Amygdala (tissue), 56 donors: Measurements from ENCODE around the gene CETP.
"Not testable (repeated sequence)": the region's sequence is repeated elsewhere in the genome, so short reads cannot be mapped to it uniquely, and the experiment has no call there.

Experiments used
- DNase-seq, 56 donors: peaks; one replicate each; lab custom pipeline; 2025; lab: John Stamatoyannopoulos, UW

The CETP gene

DNA sequence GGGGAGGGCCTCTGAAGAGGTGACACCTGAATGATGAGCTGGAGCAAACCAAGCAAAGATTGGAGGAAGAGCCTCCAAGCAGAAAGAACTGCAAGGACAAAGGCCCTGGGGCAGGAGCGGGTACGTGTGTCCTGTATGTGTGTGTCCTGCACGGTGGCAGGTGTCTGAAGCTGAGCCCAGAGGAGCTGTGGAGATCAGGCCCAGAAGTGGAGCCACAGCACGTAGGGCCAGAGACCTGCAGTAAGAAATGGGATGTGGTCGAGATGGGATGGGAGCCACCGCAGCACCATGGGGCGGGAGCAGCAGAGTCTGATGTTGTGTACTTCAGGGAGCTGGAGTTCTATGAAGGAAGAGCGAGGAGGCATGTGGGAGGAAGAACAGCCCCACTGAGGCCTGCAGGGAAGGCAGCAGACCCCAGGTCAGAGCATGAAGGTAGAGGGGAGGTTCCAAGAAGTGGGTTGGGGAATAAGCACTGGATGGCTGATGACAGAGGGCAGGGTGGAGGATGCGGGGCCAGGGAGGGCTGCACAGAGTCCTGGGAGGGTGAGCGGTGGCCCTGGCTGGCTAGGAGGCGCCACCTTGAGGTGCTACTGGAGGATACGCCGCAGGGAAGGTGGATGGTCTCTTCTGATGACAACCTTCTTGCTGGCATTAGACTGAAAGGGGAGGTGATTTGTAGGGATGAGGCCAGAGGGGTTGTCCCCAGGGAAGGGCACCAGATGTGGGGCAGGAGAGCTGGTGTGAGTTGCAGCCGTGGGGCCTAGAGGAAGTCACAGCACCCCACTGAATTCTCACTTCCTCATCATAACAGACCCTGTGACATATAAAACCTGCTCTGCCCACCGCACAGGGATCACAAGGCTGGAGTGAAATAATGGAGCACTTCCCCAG lies 10.6 kb upstream of the CETP start:
- DNase-seq: peak in 9 of 56 donors; percentile 7 to 50 (median 21)

DNA sequence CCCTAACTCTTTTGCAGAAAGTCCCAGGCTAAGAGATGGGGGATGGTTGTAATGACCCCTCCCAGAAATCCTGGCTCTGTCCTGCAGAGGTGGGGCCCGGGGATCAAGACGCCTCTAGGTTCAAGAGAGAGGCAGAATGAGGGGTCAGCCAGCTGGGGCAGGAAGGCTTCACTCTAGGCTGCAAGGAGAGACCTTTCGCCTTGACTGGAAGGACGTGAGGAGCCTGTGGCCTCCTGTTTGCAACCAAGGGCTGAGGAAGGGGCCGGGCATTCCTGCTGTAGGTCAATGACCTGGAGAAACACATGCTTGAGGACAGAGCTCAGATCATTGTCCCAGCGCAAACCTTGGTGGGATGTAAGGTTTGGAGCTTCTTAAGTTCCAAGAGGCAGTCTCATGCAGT lies 8.7 kb upstream of the CETP start:
- no peak for DNase-seq

DNA sequence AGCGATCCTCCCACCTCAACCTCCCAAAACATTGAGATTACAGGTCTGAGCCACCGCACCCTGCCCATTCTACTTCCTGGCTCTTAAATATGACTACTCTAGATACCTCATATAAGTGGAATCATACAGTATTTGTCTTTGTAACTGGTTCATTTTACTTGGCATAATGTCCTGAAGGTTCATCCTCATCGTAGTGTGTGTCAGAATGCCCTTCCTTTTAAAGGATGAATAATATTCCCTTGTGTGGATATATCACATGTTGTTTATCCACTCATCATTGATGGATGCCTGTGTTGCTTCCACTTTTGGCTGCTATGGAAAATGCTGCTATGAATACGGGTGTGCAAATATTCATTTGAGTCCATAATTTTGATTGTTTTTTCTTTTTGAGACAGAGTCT lies 5.7 kb upstream of the CETP start:
- no peak for DNase-seq

DNA sequence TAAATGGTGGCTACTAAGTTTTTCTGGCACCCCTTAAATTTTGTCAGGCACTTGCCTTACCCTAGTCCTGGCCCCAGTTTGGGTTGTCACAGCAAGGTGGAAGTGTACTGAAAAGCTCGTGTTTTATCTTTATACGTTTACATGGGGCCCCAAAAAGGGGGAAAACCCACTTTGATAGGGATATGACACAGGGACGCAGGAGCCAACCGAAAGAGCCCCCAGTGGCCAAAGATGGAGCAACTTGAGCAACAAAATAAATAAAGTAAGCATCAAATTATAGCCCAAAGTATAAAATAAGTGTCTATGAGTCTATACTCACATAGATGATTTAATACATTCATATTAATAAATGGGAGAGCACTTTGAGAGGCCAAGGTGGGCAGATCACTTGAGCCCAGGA lies 5.0 kb upstream of the CETP start:
- DNase-seq: no peak

DNA sequence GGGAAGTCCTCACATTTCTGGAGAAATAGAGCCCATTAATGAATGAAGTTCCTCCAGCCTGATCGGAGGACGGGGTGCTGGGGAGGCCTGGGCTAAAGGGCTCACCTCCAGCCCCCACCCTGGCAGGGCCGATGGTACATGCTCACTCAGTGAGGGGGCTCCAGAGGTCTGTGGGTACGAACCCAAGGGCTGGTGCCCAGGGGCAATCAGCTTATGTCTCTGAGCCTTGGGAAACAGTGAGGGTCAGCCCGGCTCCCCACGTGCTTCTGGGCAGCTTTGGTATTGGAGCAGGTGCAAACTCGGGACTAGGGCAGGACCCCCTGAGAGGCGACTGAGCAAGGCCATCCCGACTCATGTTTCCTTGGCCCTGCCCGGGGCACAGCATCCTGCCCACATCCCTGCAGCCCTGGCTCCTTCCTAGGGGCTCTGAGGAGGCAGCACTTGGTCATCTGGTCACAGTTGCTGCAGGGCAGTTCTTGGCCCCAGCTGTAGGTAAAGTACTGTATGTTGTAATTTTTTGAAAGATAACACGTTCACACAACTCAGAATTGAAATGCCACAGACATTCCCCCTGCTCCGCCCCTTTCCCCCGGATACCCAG lies 969 bp upstream of the CETP start:
- no peak for DNase-seq

DNA sequence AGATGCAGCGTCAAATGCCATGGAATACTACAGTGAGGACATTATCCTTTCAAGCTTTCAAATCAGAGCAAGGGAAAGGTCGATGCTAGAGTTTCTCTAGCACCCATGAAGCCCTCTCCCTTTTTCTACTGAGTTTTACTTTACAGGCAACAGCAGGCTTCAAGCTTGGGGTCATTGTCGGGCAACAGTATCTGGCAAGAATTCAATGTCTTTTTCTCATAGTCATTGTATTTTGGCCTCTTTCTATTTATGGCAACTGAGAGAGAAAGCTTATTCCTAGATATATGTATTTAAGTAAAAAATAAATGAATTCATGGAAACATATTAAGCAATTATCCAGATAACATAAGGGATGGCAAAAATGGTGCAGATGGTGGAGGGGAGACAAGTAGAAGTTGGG lies 364 bp upstream of the CETP start:
- no peak for DNase-seq

DNA sequence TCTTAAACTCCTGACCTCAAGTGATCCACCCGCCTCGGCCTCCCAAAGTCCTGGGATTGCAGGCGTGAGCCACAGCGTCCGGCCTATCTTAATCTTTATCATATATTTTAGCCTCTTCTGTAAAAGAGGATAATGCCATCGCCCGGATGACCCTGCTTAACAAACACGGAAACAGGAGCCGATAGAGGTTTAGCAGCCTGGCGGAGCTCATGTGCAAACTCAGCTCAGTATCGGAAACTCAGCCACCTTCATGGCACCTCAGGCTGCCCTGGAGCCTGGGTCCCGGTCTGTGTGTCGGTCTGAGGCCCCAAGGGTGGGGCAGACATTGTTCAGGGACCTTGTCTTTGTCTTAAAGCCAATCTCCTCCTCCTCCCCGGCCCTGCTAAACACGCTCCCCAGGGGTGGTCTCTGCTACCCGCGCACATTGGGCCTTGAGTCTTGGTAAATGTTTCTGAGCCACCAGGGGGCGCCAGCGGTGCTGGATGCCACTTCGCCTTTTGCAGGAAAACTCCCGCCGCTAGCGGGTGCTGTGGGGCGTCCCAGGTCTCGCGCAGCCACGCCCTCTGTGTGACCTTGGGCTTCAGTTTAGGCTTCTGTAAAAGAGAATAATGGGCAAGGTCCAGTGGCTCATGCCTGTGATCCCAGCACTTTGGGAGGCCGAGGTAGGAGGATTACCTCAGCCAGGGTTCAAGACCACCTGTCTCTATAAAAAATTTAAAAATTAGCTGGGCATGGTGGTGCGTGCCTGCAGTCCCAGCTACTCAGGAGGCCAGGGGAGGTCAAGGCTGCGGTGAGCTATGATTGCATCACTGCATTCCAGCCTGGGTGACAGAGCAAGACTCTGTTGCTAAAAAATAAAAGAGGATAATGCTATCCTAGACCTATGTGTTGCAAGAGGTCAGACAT lies 2.7 kb downstream of the CETP start:
- DNase-seq: peak in 34 of 56 donors; percentile 3 to 80 (median 40)

DNA sequence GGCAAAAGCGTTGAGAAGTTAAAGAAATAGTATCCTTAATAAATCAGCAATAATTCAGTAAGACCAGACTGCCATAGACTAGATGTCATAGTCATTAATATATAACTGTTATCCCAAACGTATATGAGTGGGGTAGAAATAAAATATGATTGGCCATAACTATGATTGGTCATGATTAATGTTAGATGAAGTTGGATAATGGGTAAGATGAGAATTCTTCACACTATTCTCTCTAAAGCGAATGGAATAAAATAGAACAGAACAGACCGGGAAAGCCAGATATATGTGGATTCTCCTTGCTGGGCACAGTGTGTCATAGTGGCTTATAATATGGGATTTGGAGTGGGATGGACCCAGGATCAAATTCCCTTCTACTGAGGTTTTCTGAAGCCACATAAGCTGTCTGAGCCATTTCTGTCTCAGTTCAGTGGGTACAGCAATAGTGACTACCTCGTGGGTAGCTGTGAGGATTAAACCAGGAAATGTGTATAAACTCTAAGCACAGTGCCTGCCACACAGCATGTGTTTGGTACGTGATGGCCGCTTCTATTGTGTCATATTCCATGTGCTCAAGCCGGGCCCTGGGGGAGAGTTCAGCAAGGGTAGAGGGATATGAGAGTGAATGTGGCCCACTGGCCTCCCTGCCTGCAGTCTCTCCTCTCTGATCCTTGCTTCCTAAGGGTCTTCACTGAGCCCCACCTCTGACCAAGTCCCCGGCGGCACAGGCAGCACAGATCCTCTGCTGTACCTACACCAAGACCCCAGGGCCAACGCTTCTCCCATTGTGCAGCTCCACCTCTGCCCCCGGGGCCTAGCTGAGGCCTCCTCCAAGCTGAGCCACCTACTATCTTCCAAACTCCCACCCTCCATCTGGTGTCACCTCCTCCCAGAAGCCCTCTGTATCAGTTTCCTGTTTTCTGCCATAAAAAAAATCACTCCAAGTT lies 3.7 kb downstream of the CETP start:
- DNase-seq: peak in 11 of 56 donors; percentile 4 to 55 (median 21)

DNA sequence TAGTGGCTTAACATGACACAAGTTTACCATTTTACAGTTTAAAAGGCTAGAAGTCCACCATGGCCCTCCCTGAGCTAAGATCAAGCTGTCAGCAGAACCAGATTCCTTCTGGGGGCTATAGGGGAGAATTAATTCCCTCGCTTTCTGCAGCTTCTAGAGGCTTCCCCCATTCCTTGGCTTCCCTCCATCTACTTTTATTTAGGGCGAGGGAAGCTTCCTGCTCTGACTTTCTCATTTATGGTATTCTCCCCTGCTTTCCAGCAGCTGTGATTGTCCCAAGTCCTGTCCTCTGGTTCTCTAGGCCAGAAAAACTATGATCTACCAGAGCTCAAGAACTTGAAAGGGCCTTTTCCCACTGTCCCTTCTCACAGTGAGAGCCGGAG lies 4.3 kb downstream of the CETP start:
- no peak for DNase-seq

DNA sequence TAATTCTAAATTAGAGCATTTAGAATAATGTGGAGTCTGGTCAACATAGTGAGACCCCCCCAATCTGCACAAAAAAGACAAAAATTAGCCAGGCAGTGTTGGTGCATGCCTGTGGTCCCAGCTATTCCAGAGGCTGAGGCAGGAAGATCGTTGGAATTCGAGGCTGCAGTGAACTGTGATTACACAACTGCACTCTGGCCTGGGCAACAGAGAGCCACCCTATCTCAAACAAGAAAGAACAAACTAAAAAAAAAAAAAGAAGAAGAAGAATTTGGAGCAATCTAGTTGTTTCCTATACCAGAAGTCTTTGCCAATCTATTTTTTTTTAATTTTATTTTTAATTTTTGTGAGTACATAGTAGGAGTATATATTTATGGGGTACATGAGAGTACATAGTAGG lies 6.0 kb downstream of the CETP start:
- no peak for DNase-seq

DNA sequence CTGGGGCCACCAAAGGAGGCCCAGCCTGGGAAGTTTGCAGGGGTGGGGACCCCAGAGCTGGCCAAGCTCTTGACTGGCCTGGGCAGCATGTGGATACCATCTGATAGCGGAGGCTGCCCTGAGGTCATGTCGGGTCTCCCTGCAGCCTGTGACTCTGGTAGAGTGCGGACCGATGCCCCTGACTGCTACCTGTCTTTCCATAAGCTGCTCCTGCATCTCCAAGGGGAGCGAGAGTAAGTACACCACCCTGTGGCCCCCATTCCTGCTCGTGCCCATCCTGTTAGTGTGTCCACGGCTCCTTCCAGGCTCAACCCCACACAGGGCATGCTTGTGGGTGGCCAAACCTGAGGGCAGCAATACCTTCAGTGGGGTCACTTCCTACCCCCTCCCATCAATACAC lies 8.0 kb downstream of the CETP start:
- no peak for DNase-seq

DNA sequence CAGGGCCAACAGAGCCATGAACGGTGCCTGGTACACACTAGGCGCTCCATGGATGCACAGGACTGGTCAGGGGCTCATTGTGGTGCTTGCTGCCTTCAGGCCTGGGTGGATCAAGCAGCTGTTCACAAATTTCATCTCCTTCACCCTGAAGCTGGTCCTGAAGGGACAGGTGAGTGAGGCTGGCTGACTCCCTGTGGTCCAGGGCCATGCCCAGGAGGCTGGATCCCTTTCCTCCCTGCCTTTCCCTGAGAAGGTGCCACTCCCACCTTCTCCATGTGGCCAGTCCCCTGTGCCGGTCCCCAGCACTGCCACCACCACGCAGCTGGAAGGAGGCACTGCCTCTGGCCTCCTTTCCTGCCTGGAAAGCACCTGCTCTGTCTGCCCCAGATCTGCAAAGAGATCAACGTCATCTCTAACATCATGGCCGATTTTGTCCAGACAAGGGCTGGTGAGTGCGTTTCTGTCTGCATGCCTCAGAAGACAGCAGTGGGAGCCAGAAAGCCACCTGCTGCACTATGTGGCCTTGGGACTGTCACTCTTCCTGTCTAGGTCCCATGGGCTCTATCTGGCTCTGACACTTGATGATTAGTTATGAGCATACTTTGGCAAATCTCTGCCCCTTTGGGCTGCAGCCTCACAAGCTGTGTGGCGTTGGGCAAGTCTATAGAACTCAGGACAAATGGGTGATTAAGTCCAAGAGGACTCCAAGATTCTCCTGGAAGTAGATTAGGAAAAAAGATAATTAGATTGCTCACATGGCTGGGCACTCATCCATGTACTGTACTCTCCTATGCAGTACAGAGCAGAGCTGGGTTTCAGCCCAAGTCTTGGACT lies 9.4 kb downstream of the CETP start:
- DNase-seq: no peak

DNA sequence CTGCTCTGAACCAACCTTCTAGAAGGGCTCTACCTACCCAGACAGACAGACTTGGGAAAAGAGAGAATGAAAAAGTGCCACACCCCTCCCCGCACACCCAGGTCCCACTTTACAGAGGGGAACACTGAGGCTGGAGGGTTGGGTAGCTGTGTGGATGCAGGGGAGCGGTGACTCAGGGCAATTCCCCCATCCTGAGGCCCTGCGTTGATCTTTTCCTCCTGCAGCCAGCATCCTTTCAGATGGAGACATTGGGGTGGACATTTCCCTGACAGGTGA lies 10.0 kb downstream of the CETP start:
- no peak for DNase-seq

DNA sequence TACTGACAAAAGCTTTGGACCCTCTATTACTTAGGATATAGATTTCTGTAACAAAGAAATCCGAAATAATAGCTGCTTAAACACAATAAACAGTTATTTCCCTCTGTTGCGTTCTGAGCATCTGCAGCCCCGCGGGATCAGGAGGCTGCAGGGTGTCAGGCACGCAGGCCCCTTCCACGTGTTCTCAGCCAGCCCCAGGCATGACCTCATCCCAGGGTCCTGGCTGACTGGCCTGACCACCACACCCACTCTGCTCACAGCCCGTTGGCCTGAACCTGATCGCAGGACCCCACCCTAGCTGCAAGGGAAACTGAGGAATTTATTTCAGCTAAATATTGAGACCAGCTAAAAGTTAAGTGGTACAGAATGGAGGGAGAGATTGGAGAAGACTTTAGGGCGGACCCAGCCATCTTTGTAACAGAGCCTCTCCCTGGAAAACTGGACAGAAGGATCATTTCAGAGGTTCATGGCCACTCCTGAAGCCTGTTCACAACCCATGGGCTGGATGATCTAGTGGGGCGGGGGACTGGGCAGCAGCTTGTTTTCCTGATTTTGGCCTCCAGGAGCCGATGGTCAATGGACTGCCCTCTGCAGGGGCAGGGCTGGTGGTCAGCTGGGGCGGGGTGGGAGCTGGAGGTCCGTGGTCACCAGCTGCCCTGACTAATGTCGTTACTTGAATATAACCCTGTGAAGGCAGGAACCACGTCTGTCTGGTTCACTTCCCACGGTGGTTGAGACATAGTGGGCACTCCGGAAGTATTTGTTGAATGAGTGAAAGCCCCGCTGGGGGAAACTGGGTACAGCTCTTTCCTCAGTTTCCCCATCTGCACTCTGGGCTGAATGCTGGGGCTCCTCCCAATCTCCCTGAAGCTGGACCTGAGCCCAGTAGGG lies 10.9 kb downstream of the CETP start:
- DNase-seq: no peak

DNA sequence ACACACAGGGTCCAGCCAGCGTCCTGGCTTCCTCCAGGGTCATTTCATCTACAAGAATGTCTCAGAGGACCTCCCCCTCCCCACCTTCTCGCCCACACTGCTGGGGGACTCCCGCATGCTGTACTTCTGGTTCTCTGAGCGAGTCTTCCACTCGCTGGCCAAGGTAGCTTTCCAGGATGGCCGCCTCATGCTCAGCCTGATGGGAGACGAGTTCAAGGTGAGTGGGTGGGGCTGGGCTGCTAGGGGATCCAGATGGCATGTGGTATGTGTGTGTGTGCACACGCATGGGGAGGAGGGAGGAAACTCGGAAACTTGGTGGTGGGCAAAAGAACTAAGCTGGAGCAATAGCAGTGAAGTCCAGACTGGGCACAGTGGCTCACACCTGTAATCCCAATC lies 11.5 kb downstream of the CETP start:
- no peak for DNase-seq

DNA sequence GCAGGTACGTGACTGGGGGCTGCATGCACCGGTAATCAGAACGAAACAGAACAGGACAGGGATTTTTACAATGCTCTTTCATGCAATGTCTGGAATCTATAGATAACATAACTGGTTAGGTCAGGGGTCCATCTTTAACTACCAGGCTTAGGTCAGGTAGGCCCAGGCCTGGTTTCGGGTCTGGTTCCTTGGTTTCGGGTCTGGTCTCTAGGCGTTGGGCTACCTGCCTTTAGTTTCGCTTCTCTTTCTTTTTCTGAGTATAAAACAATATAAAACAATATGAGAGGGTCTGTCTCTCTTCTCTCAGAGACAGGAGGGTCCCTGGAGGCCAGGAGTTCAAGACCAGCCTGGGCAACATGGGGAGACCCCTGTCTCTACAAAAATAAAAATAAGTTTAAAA lies 12.1 kb downstream of the CETP start:
- DNase-seq: not testable (repeated sequence)

DNA sequence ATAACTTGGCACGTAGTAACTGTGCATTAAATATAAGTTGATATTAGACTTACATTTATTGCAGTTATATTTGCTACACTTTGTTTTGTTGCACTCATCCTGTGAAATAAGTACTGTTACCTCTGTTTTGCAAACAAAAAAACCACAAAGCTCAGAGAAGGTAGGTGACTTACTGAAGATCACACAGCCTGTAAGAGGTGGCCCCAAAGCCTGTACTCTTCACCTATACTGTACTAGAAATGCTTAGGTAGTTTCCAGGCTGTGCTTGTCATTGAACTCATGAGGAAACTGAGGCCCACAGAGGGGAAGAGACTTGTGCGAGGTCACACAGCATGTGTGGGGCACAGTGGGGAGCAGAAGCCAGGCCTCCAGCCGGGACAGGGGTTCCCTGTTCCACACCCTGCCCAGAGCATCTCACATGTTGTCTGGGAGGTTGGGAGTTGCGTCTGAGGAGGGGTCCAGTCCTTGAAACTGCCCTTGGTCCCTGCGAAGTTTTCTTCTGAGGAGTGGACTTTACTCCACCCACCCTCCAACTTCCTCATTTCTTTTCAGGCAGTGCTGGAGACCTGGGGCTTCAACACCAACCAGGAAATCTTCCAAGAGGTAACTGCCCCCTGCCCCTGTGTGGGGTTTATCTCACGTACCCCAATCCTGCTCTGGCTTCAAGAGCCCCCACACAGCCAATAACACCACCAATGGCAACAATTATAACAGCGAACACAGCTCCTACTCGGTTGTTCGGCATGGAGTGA lies 13.0 kb downstream of the CETP start:
- no peak for DNase-seq

DNA sequence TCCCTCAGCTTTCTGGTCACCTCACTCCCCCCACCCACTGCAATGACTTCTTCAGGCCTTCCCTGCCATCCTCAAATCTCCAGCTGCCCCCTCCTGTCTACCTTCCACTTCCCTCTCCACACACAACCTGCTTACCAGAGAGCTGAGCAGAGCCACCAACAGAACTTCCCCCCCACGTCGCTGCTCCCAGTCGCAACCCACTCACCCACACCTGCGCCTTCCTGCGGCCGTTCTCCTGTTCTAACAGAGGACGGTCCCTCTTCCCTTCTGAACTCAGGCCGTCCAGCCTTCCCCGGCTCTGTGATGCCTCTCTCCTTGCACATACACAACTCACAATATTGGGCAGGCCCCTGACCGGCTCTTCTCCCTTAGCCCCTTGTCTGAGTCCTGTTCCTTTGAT lies 14.0 kb downstream of the CETP start:
- no peak for DNase-seq
